GM10266 (cell line): ENCODE data around the gene ZNF24.

Experiments
- DNase-seq: peaks from one replicate; pipeline ENCODE4 v3.0.0; 2012; ENCODE audit errors: extremely low spot score
- TF ChIP-seq, protein P1 (sequence below): IDR thresholded peaks from 2 replicates; pipeline ENCODE4 v1.5.1; 2012; ENCODE audit warnings: mild to moderate bottlenecking, low read depth; ENCODE audit not compliant: control insufficient read depth, insufficient read depth; ENCODE audit errors: missing control alignments

Gene ZNF24

GRCh38 chr18:35386600-35387100 is 42.4 kb upstream of the ZNF24 start:
- TF ChIP-seq, protein P1, sequence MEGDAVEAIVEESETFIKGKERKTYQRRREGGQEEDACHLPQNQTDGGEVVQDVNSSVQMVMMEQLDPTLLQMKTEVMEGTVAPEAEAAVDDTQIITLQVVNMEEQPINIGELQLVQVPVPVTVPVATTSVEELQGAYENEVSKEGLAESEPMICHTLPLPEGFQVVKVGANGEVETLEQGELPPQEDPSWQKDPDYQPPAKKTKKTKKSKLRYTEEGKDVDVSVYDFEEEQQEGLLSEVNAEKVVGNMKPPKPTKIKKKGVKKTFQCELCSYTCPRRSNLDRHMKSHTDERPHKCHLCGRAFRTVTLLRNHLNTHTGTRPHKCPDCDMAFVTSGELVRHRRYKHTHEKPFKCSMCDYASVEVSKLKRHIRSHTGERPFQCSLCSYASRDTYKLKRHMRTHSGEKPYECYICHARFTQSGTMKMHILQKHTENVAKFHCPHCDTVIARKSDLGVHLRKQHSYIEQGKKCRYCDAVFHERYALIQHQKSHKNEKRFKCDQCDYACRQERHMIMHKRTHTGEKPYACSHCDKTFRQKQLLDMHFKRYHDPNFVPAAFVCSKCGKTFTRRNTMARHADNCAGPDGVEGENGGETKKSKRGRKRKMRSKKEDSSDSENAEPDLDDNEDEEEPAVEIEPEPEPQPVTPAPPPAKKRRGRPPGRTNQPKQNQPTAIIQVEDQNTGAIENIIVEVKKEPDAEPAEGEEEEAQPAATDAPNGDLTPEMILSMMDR, result peak; percentile 84
- peak; percentile 76 for DNase-seq

DNA sequence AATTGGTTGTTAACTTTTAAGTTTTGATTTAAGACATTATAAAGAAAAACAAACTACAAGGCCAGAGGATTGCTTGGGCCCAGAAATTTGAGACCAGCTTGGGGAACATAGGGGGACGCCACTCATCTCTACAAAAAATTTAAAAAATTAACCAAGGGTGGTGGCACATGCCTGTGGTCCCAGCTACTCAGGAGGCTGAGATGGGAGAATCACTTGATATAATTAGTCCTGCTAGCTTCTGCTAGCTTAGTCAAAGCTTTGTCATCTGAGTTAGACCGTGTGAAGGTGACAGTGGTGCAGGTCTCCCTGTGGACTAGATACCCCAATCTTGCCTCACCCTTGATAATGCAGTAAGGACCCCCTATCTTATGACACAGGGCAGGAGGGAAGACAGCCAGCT is 38.9 kb upstream of the ZNF24 start:
- DNase-seq, result no peak
- TF ChIP-seq, protein P1, result no peak

GRCh38 chr18:35379421-35379820 is 35.2 kb upstream of the ZNF24 start:
- DNase-seq, result no peak
- TF ChIP-seq, protein P1, result no peak

DNA sequence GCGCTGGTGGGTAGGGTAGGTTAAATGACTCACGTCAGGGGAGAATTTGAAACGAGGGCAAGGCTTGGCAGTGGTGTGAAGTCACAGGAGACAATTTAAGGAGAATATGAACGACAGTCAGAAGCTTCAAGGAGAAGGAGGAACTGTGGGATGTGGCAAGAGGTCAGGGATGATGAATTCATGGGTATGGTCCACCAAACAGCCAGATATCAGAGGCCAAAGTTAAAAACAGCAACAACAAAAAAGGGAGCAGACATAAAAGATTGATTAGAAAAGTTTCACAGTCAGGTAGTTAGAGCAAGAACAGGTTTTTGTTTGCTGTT is 34.3 kb upstream of the ZNF24 start:
- TF ChIP-seq, protein P1, result no peak
- DNase-seq, result no peak

DNA sequence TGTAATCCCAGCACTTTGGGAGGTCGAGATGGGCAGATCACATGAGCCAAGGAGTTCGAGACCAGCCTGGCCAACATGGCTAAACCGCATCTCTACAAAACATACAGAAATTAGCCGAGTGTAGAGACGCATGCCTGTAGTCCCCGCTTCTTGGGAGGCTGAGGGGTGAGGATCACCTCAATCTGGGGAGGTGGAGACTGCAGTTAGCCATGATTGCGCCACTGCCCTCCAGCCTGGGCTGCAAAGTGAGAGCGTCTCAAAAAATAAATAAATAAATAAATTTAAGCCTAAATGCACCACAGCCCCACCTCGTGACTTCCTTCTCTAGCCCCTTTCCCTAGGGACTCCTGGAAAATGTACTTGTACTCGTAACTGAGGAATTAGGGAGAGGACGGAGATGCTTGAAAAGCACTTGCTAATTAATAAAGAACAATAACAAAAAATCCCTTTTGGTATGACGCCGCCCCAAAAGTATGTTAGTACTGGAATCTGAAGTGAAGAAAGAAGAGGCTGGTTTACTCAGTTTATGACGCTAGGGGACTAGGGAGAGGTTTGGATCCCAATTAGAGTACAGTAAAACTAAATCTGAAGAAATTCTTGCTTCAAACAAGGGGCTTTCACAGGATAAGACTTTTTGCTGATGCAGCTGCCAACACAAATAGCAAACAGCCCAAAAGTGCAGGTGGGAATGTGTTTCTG is 33.8 kb upstream of the ZNF24 start:
- DNase-seq, result no peak
- TF ChIP-seq, protein P1, result no peak

GRCh38 chr18:35376742-35377695 is 32.8 kb upstream of the ZNF24 start, which contains the start of gene ZNF396:
ZNF396 (minus strand) TSS chr18:35377337; CDS start chr18:35374292, 3,045 bp downstream.
- TF ChIP-seq, protein P1, result no peak
- DNase-seq, result peak; percentile 86
